Measurements from ENCODE around the gene DBN1. TPM values are rescaled to one million over a fixed set of nuclear protein-coding genes. Genes with fewer than 3 reads are reported as not detected.

DBN1 gene
- total RNA-seq, 2 experiments from 2014 or later: 101 to 105 TPM

DNA sequence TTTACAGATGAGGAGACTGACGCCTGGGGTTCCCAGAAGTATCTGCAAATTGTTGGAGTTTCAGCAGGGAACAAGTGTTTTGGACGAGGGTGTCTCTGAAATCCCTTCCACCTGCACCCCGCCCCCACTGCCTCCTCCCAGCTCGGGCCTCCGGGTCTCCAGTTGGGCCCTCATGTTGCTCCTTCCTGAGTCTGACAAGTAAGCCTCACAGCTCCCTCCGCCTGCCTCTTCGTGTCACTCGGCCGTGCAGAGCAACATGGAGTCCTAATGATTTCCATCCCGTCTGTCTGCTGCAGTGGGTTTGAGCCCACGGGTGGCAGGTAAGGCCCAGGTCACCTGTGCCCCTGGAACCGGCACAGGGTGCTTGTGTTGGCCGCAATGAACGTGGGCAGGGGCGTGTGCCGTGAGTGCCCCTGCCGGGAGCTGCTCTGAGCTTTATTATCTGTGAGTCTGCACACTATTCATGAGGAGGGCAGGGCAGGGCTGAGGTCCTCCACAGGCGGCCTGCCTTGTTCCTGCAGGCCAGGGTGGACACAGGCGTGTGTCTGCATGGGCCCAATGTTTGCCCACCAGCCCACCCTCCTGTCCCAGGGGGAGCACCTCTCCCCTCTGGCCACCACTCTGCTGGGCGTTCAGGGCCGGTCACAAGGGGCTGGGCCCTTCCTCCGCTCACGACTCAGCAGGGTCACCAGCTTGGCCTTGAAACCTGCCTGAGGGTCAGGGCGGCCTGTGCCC, 30.1 kb upstream of the DBN1 start:
- Mint-ChIP-seq H3K9me3 (no peaks in the 10 kb centered on the region), H3K36me3 (ENCODE audit: low read depth) (no peaks in the 10 kb centered on the region), H3K4me1 (ENCODE audit: low read depth) (peaks cover 4% of the 10 kb centered on the region), H3K27me3 (peaks cover 8% of the 10 kb centered on the region), H3K27ac (no peak overlapping the region), H3K4me3 (no peak overlapping the region)
- ATAC-seq (no peak), DNase-seq (no peak)
- intact Hi-C loops (cut with micrococcal nuclease): no loop called here
- POLR2A ChIA-PET: interaction anchor here (0.9 to 1.9 kb wide), 3 partner anchors 12 to 49 kb away, joined by 3 to 9 read pairs (median 3); no protein-coding TSS in a partner anchor
- CTCF ChIA-PET: interaction anchor here (0.6 to 6.0 kb wide), 8 partner anchors 10 to 194 kb away, joined by 3 to 65 read pairs (median 30); partner anchors contain the start of genes DDX41 and DOK3
- TF ChIP-seq, protein P1, sequence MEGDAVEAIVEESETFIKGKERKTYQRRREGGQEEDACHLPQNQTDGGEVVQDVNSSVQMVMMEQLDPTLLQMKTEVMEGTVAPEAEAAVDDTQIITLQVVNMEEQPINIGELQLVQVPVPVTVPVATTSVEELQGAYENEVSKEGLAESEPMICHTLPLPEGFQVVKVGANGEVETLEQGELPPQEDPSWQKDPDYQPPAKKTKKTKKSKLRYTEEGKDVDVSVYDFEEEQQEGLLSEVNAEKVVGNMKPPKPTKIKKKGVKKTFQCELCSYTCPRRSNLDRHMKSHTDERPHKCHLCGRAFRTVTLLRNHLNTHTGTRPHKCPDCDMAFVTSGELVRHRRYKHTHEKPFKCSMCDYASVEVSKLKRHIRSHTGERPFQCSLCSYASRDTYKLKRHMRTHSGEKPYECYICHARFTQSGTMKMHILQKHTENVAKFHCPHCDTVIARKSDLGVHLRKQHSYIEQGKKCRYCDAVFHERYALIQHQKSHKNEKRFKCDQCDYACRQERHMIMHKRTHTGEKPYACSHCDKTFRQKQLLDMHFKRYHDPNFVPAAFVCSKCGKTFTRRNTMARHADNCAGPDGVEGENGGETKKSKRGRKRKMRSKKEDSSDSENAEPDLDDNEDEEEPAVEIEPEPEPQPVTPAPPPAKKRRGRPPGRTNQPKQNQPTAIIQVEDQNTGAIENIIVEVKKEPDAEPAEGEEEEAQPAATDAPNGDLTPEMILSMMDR (IDR thresholded peaks at IDR 0.05): no peak

DNA sequence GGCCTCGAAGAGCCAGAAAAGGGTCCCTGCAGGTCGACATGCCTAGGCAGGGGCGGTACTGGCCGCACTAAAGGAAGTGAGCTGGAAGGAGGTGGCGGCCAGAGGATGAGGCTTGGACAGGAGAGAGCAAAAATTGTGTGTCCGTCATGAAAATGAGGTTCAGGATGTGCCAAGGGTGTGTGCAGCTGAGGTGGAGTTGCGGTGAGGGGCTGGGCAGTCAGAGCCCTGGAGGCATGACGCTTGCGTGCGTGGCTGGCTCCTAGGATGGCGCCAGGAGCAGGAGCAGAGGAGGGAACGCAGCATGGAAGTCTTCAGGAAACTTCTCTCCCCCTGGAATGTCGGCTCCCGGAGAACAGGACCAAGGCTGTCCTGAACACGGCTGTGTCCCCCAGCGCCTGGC, 29.5 kb upstream of the DBN1 start:
- CTCF ChIA-PET: interaction anchor here (1.3 to 6.0 kb wide), 10 partner anchors 10 to 193 kb away, joined by 3 to 65 read pairs (median 30); partner anchors contain the start of genes DDX41 and DOK3

DNA sequence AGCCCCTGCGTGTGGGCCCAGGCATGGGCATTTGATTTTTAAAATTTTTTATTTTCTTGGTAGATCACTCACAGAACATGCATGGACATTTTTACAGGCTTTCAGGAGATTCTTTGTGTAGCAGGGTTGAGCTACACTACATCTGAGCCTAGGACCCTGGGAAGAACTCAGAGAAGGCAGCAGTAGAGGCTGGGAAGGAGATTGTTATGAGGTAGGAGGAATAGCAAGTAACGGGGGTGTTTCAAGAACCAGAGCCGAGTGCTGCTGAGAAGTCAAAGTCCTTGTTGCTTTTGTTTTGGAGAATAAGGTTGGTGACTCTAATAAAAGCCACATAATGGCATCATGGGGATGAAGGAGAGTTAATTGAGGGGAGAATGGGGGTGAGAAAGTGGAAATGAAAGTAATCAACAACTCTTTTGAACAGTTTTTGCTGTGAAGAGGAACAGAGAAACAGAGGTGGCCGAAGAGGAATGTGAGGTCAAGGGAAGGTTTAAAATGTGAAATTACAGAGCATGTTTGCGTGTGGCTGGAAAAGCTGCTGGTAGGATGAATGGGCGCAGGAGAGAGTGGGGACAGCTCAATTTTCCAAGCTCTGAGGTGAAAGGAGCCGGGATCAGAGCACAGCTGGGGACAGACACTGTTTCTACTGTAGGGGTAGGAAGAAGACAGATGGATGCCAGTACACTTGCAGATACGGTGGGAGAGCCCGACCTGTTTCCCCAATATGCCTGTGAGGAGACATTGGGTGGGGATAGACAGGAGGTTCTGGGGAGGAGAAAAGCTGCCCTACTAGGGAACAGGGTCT, 28.6 kb upstream of the DBN1 start:
- intact Hi-C loops (cut with micrococcal nuclease): no loop called here
- Mint-ChIP-seq H3K9me3 (no peaks in the 10 kb centered on the region), H3K27ac (no peak overlapping the region), H3K4me3 (no peak overlapping the region), H3K27me3 (peaks cover 11% of the 10 kb centered on the region), H3K4me1 (ENCODE audit: low read depth) (peaks cover 11% of the 10 kb centered on the region), H3K36me3 (ENCODE audit: low read depth) (no peaks in the 10 kb centered on the region)
- no peak for ATAC-seq
- no peak for DNase-seq
- TF ChIP-seq, protein P1 (IDR thresholded peaks at IDR 0.05): no peak
- ChIA-PET CTCF (interaction anchor here (0.6 to 6.0 kb wide), 37 partner anchors 9 to 388 kb away, joined by 3 to 65 read pairs (median 6); partner anchors contain the start of genes DBN1, DDX41, DOK3 and MXD3), POLR2A (interaction anchor here (0.9 to 1.9 kb wide), 8 partner anchors 8 to 47 kb away, joined by 3 to 9 read pairs (median 3); no protein-coding TSS in a partner anchor)

More for the DNA sequence above, 29.5 kb upstream of the DBN1 start:
- Mint-ChIP-seq H3K27me3 (peaks cover 11% of the 10 kb centered on the region), H3K27ac (no peak overlapping the region), H3K4me1 (ENCODE audit: low read depth) (peaks cover 9% of the 10 kb centered on the region), H3K36me3 (ENCODE audit: low read depth) (no peaks in the 10 kb centered on the region), H3K4me3 (no peak overlapping the region), H3K9me3 (no peaks in the 10 kb centered on the region)
- DNase-seq: no peak
- ATAC-seq: no peak
- intact Hi-C loops (cut with micrococcal nuclease): no loop called here
- TF ChIP-seq, protein P1 (IDR thresholded peaks at IDR 0.05): no peak
- POLR2A ChIA-PET: interaction anchor here (0.9 to 1.9 kb wide), 3 partner anchors 12 to 48 kb away, joined by 3 to 9 read pairs (median 6); no protein-coding TSS in a partner anchor

DNA sequence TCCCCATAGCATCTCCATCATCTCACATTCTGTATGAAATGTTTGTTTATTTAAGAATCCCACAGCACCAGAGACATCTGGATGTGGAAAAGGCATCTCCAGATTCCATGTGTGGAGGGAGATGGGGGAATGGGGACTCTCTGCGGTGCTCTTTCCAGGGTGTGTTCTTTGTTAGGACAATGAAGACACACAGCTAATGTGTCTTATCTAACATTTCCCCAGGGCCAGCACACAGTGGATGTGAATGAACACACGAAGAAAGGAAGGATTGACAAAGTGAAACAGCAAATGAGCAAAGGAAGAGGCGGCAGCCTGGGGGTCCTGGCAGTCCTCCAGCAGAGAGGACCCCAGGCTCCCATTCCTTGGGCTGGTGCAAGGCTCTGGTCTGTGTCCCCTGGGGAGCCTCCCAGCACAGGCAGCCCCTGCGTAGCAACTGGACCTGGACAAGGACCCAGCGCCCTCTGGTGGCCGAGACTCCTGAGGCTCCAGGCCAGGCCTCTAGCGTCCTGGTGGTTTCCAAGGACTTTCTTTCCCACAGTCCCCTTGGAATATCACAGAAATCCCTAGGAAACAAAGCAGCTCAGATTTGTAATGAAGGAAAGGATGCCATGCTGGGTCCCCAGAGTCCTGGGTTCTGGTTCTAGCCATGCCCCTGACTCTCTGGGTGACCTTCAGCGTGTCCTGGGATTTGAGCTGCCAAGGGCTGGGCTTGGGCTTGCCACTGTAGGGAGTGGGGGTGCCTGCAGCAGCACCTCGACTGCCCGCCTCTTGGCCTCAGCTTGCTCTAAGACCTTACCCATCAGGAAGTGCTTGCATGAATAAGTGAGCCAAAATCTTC, 27.5 kb upstream of the DBN1 start:
- peak; percentile 18 for ATAC-seq
- DNase-seq: peak; percentile 93
- H3K27ac Mint-ChIP-seq: no peak overlapping the region
- POLR2A ChIA-PET: interaction anchor here (0.9 to 1.5 kb wide), 8 partner anchors 9 to 169 kb away, joined by 3 to 7 read pairs (median 3); no protein-coding TSS in a partner anchor
- intact Hi-C loops (cut with micrococcal nuclease): no loop called here
- TF ChIP-seq, protein P1 (IDR thresholded peaks at IDR 0.05): peak; percentile 97
- H3K27me3 Mint-ChIP-seq: peaks cover 11% of the 10 kb centered on the region
- H3K9me3 Mint-ChIP-seq: no peaks in the 10 kb centered on the region
- CTCF ChIA-PET: interaction anchor here (0.6 to 6.0 kb wide), 46 partner anchors 8 to 387 kb away, joined by 3 to 65 read pairs (median 5); partner anchors contain the start of genes DBN1, DDX41, DOK3 and MXD3
- peaks cover 15% of the 10 kb centered on the region for H3K4me1 Mint-ChIP-seq (ENCODE audit: low read depth)
- H3K36me3 Mint-ChIP-seq (ENCODE audit: low read depth): no peaks in the 10 kb centered on the region
- no peak overlapping the region for H3K4me3 Mint-ChIP-seq

Data from activated CD8-positive, alpha-beta T cell treated with anti-CD3 and anti-CD28 coated beads for 36 hours (primary cell).